ENCODE measurements around the gene BMI1. TPM values are rescaled to one million over a fixed set of nuclear protein-coding genes. Genes with fewer than 3 reads are reported as not detected.

The BMI1 gene
- total and polyA plus RNA-seq, 2 donors (not counting 3 experiments of a cell fraction or from before 2014, with no cell fraction given), result 12.0 to 25.1 TPM

- TF ChIP-seq GATA2 (IDR thresholded peaks at IDR 0.05; ENCODE audit: insufficient read depth, insufficient read length, low read depth, low read length) (no peak), EZH2 (IDR thresholded peaks at IDR 0.05; ENCODE audit: borderline replicate concordance, low read depth, low read length, severe bottlenecking) (no peak), MYC (IDR thresholded peaks at IDR 0.05; ENCODE audit: low read depth, low read length) (no peak), POLR2A (IDR thresholded peaks at IDR 0.05; ENCODE audit: low read depth, low read length) (no peak), FOS (IDR thresholded peaks at IDR 0.05; ENCODE audit: borderline replicate concordance, insufficient read depth, low read length) (no peak), POLR2AphosphoS5 (IDR thresholded peaks at IDR 0.05; ENCODE audit: insufficient read depth, low read depth, low read length) (no peak), CTCF (IDR thresholded peaks at IDR 0.05; ENCODE audit: extremely low read depth in 1 of 2, insufficient read depth in 1 of 2, low read depth in 1 of 2, low read length in 2 of 2) (no peak), JUN (IDR thresholded peaks at IDR 0.05; ENCODE audit: borderline replicate concordance, insufficient read depth, insufficient read length, low read depth) (no peak)
- TF ChIP-seq, protein P1, sequence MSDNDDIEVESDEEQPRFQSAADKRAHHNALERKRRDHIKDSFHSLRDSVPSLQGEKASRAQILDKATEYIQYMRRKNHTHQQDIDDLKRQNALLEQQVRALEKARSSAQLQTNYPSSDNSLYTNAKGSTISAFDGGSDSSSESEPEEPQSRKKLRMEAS (IDR thresholded peaks at IDR 0.05; ENCODE audit: insufficient read depth, insufficient read length), result no peak
- POLR2A ChIA-PET, result no interaction called here
- CTCF ChIA-PET, result no interaction called here
- Histone ChIP-seq H3K9me1 (replicated peaks; ENCODE audit: control insufficient read depth, extremely low read depth, insufficient read depth, low read length) (no peaks in the 10 kb centered on the region), H3K9me3 (replicated peaks; ENCODE audit: control insufficient read depth, insufficient read depth, low read length) (no peaks in the 10 kb centered on the region), H2AFZ (ENCODE audit: low read depth, low read length) (no peak overlapping the region), H3K27me3 (ENCODE audit: control insufficient read depth in 2 of 2, insufficient read depth in 2 of 2, low read length in 2 of 2) (no peaks in the 10 kb centered on the region), H3K4me3 (replicated peaks in 1 of 3; ENCODE audit: insufficient read depth in 1 of 3, low read depth in 1 of 3, low read length in 3 of 3) (no peak overlapping the region), H3K4me1 (ENCODE audit: control insufficient read depth, extremely low read depth, insufficient read depth, low read length) (peaks cover 20% of the 10 kb centered on the region), H3K4me2 (ENCODE audit: insufficient read depth, low read length) (no peak overlapping the region), H3K36me3 (ENCODE audit: control insufficient read depth in 2 of 2, extremely low read depth in 1 of 2, insufficient read depth in 2 of 2, low read length in 2 of 2) (no peaks in the 10 kb centered on the region), H4K20me1 (replicated peaks; ENCODE audit: control insufficient read depth, extremely low read depth, insufficient read depth, low read length) (no peaks in the 10 kb centered on the region), H3K9ac (replicated peaks; ENCODE audit: extremely low read depth, insufficient read depth, low read length) (no peak overlapping the region), H3K79me2 (ENCODE audit: control insufficient read depth, insufficient read depth, low read length) (no peaks in the 10 kb centered on the region), H3K27ac (ENCODE audit: insufficient read depth, low read depth, low read length) (no peak overlapping the region)
- no TSS peak for BruUV-seq (replicated peaks)
- FAIRE-seq, result no peak
- no peak for DNase-seq (ENCODE audit: low read depth, low spot score)
- dilution Hi-C loops (cut with MboI; ENCODE audit: extremely low pct_ligation_motif_present, low sequenced_read_pairs), result no loop called here
- intact Hi-C loops (cut with micrococcal nuclease), result no loop called here
Observed at GRCh38 chr10:22366435-22366703, 45.5 kb downstream of the BMI1 start.

Data from endothelial cell of umbilical vein (primary cell).